GM08714 (cell line): Measurements from ENCODE around the gene ZNF24.

Experiments
- H3K4me3 ChIP-seq: fragments of 200-500 bp; sonication (Bioruptor generic); 2 replicates; pipeline ENCODE4 v1.5.1; 2014; ENCODE audit warnings: mild to moderate bottlenecking, low read length, inconsistent platforms
- ZNF274 ChIP-seq: IDR thresholded peaks from 2 replicates; pipeline ENCODE4 v1.6.1; 2012; ENCODE audit warnings: mild to moderate bottlenecking, low read depth, low read length

ZNF24 gene

DNA sequence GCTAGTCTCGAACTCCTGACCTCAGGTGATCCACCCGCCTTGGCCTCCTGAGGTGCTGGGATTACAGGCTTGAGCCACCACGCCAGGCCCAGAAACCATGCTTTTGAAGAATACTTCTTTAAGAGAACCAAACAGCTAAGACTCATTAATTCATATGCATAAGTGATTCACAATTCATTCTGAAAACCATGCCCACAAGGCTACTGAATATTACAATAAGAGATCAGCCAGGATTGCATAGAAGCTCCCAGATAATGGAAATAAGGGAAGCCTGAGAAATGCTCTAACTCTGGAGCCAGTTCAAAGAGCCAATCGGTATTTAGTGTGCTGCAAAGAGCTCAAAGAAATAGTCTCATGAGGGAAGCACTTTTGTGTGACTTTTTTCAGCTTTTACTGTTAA is 30.5 kb upstream of the ZNF24 start:
- no peak for TF ChIP-seq ZNF274
- no peak overlapping the region for H3K4me3 ChIP-seq

DNA sequence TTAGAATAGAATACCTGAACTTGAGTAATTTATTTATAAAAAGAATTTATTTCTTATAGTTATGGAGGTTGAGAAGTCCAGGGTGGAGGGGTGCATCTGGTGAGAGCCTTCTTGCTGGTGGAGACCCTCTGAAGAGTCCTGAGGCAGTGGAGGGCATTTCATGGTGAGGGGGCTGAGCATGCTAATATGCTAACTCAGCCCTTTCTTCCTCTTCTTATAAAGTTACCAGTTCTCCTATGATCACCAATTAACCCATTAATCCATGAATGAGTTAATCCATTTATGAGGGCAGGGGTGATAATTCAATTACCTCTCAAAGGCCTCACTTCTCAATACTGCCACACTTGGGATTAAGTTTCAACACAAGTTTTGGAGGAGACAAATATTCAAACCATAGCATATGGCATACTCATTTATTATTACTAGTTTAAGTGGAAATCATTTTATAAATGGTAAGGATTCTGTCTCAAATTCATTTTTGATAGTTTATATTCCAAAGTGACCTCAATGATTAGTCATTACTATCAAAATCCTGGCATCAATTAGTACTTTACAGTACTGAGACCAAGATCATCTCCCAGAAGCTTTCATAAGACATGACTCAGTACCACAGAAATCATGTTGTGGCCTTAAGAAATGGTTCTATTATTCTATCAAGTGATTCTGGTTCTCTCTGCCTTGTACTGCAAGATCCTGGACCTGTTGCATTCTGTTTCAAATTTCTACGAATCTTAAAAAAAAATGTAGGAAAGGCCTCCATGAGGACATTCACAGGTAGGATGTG is 27.4 kb upstream of the ZNF24 start:
- H3K4me3 ChIP-seq = no peak overlapping the region
- TF ChIP-seq ZNF274 = no peak

- H3K4me3 ChIP-seq = no peak overlapping the region
- TF ChIP-seq ZNF274 = no peak
These were observed 24.9 kb upstream of the ZNF24 start for GRCh38 chr18:35369126-35369525.

DNA sequence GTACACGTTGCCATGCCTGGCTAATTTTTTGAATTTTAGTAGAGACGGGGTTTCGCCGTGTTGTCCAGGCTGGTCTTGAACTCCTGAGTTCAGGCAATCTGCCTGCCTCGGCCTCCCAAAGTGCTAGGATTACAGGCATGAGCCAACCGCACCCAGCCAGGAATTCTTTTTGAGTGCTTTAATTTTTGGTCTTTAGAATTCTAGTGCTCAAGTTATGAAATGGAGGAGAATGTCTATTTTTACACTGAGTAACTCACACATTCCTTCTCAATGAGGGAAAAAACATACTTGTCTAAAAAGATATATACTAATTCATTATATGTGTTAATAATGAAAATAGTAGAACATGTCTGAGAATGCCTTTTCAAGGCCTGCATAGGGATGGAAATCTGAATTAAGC is 24.4 kb upstream of the ZNF24 start:
- TF ChIP-seq ZNF274 = no peak
- no peak overlapping the region for H3K4me3 ChIP-seq

DNA sequence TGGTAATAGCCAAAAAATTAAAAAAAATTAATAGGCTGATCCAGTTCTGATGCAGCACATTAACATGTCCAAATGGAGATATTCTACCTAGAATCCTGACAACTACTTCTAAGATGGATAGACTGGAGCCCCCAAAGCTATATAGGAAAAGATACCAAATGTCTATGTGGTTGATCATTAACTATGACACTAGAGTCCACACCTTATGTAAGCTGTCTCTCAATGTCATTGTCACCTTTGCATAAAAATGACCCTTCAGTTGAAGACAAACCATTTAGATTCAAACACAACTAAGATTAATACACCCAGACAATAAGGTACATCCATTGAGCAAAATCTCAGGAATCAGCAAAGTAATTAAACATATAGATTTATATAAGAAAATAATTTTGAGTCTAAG is 18.3 kb upstream of the ZNF24 start:
- no peak for TF ChIP-seq ZNF274
- H3K4me3 ChIP-seq = no peak overlapping the region

GRCh38 chr18:35361570-35362321 is 17.5 kb upstream of the ZNF24 start:
- no peak for TF ChIP-seq ZNF274
- no peak overlapping the region for H3K4me3 ChIP-seq

- H3K4me3 ChIP-seq = no peak overlapping the region
- TF ChIP-seq ZNF274 = no peak
These were observed 11.0 kb upstream of the ZNF24 start for GRCh38 chr18:35355140-35355618.

- no peak for TF ChIP-seq ZNF274
- H3K4me3 ChIP-seq = no peak overlapping the region
These were observed 8.6 kb upstream of the ZNF24 start for GRCh38 chr18:35352778-35353177.

DNA sequence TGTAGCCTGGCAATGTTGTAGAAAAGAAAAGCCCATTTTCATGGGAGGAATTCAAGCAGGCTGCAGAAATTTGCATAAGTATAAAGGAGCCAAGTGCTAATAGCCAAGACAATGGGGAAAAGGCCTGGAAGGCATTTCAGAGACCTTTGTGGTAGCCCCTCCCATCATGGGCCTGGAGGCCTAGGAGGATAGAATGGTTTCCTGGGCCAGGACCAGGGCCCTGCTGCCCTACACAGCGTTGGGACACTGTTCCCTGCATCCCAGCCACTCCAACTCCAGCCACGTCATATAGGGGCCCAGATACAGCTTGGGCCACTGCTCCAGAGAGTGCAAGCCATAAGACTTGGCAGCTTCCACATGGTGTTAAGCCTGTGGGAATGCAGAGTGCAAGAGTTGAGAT is 8.1 kb upstream of the ZNF24 start:
- no peak for TF ChIP-seq ZNF274
- H3K4me3 ChIP-seq = no peak overlapping the region

- no peak overlapping the region for H3K4me3 ChIP-seq
- no peak for TF ChIP-seq ZNF274
These were observed 3.8 kb upstream of the ZNF24 start for GRCh38 chr18:35348001-35348400.

- H3K4me3 ChIP-seq = no peak overlapping the region
These were observed 1.7 kb upstream of the ZNF24 start for GRCh38 chr18:35345950-35346349.

DNA sequence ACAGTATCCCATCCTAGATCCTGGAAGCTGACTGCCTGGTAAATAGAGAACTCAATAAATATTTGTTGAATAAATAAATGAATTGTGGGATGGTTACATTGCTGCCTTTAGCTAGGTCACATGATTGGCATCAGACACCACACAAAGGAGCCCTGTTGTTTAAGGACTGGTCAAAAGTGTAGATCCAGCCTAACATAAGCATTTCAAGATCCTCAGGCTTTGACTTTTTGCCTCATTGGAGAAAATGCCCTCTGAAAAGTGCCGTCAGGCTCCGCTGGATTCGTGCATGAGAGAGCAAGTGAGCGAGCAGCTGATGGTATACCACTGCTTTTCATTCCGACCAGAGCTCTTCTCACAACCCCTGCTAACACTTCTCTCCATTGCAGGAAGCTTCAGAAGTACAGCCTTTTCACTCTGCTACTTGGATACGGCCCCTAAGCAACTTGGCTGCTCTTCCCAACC is 1.3 kb upstream of the ZNF24 start:
- no peak for TF ChIP-seq ZNF274
- no peak overlapping the region for H3K4me3 ChIP-seq

More at GRCh38 chr18:35345950-35346349, 1.7 kb upstream of the ZNF24 start:
- no peak for TF ChIP-seq ZNF274

GRCh38 chr18:35344736-35345459 is 678 bp upstream of the ZNF24 start:
- TF ChIP-seq ZNF274 = no peak
- H3K4me3 ChIP-seq = peak overlapping the region; percentile 94

DNA sequence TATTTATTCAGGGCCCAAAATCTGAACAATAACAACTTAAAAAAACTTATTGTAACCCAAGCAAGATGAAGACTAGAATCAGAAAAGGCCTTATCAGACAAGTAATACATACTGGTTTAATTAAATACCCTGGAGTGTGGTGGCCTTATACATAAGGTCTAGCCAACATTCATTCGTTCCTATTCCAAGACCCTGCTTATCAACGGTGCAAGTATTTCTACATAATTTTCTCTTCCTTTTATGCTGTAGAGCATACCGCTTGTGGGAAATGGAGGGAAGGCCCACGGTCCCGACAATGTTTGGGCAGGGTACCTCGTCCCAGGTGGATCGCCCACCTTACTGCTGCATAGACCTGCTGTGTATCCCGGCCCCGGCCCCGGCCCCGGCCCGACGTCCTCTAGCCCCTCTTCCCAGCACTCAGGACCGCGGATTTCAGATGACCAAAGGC is 708 bp downstream of the ZNF24 start:
- no peak for TF ChIP-seq ZNF274
- H3K4me3 ChIP-seq = peak overlapping the region; percentile 94
